Stimulated activated CD8-positive, alpha-beta memory T cell treated with anti-CD3 and anti-CD28 coated beads, Interleukin-2, amount 100 ng/mL, for 1 hour (primary cell): ENCODE data around the gene TALDO1.
"Not testable (repeated sequence)": the region's sequence is repeated elsewhere in the genome, so short reads cannot be mapped to it uniquely, and the experiment has no call there.

ENCODE experiments used
- DNase-seq, 2 donors: peaks; one replicate each; pipeline ENCODE4 v3.0.0-alpha.2; 2020; ENCODE audit warnings: low read depth in 2 of 2

Gene TALDO1

GRCh38 chr11:719214-720016, 27.8 kb upstream of the TALDO1 start:
- DNase-seq, result no peak

- DNase-seq, result no peak
Measured at GRCh38 chr11:720017-720641, 27.1 kb upstream of the TALDO1 start.

GRCh38 chr11:720642-721246, 26.5 kb upstream of the TALDO1 start:
- no peak for DNase-seq

GRCh38 chr11:721247-721740, 26.0 kb upstream of the TALDO1 start:
- no peak for DNase-seq

DNA sequence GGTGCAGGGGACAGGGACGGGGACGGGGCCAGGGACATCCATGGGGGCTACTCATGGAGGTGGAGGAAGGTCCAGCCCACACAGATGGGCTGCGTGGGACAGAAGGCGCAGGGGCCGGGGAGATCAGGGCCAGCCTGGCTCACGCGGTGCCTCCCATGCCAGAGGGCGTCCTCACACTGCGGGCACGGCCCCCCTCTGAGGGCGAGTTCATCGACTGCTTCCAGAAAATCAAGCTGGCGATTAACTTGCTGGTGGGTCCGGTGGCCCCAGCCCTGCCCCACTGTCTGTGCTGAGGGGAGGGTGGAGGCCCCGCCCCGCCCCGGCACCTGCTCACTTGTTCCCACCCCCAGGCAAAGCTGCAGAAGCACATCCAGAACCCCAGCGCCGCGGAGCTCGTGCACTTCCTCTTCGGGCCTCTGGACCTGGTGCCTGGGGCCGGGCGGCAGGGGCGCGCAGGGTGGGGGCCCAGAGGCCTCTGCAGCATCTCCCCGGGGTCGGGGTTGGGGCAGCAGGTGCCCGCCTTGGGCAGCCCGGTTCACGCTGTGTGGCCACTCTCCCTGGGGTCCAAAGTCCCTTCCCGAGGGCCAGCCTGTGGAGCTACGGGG, 25.4 kb upstream of the TALDO1 start:
- peak in 1 of 2 donors; percentile 21 for DNase-seq

GRCh38 chr11:722346-722811, 24.9 kb upstream of the TALDO1 start:
- no peak for DNase-seq

GRCh38 chr11:723120-723883, 24.0 kb upstream of the TALDO1 start:
- DNase-seq, result peak; percentile 33 to 41

DNA sequence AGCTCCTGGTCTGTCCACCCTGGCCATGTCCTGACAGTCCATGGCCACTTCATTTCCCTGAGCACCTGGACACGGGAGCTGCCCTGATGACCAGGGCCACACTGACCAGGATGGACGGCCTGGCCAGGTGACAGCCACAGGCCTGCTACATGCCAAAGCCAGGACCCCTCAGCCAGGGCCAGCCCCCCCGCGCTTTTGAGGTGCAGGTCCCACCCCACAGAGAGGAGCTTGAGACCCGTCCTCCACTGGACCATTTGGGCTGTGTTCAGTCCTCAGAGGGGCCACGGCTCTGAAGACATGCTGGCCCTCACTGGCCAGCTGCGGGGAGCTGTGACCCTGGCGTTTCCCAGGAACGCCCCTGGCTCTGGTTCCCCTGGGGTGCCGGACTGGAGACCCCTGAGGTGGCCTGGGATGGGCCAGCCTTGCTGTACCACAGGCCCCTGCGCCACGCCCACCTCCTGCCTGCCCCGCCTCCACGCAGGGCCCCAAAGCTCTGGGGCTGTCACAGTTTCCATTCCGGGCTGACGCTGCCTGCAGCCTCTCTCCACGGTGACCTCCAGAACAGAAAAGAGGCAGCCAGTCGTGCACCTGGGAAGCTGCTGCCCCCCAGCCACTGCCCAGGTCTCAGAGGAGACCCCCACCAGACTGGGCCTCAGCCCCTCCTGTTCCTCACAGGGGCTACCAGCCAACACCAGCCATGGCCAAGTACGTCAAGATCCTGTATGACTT, 23.1 kb upstream of the TALDO1 start:
- DNase-seq, result no peak

GRCh38 chr11:724778-725386, 22.4 kb upstream of the TALDO1 start:
- DNase-seq, result no peak

GRCh38 chr11:725624-726202, 21.6 kb upstream of the TALDO1 start:
- DNase-seq, result no peak

GRCh38 chr11:726278-727220, 20.7 kb upstream of the TALDO1 start:
- peak in 1 of 2 donors; percentile 31 for DNase-seq

- DNase-seq, result no peak
Measured at GRCh38 chr11:727281-727701, 20.0 kb upstream of the TALDO1 start.

GRCh38 chr11:727859-728748, 19.2 kb upstream of the TALDO1 start:
- DNase-seq, result peak; percentile 60 to 66

DNA sequence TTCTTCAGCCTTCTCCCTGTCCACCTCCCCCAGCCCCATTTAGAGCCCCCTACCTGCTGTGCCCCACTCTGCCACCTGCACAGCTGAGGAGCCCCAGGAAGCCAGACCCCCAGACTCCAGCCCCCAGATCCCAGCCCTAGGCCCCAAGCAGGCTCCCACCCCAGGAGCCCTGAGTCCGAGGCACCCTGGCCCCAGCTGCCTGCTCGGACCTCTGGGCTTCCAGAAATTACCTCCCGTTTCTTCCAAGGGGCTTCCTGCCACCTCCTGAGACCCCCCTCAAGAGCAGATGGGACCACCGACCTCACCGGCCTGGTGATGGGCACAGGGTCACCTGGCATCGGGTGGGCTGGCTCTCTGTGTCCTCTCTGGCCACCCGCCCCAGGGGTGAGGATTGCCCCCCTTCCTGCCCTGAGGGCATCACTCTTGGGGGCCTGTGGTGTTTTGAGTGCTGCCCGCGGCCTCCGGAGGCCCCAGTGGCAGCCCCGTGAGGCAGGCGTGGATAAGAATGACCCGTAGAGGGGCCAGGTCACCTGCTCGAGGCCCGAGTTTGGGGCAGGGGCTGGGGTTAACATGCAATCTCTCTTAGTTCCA, 18.3 kb upstream of the TALDO1 start:
- DNase-seq, result no peak

GRCh38 chr11:729492-730074, 17.7 kb upstream of the TALDO1 start:
- no peak for DNase-seq

DNA sequence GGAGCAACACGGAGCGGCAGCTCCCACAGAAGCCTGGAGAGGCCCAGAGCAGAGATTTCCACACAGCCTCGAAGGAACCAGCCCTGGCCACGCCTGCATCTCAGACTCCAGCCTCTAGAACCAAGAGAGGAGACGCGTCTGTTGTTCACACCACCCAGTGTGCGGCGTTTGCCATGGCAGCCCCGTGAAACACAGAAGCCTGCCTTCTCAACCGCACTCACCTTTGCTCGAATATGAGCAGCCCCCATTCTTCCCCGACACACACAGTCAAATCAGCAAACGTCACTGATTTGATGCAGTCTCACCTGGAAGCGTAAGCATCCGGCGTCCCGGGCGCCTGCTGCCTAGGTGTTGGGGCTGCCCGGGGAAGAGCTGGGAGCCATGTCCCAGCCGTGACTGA, 14.2 kb upstream of the TALDO1 start:
- DNase-seq, result no peak

DNA sequence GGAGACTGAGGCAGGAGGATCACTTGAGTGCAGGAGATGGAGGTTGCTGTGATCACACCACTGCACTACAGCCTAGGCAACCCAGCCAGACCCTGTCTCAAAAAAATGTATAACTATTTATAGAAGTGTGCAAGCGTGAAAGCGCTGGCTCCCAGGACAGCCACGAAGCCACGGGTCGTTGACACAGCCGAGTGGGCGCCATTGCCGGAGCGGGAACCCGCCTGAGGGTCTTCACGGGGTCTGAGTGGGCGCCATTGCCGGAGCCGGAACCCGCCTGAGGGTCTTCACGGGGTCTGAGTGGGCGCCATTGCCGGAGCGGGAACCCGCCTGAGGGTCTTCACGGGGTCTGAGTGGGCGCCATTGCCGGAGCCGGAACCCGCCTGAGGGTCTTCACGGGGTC, 12.7 kb upstream of the TALDO1 start:
- DNase-seq, result not testable (repeated sequence)
